HG03064 (cell line): ENCODE results near the gene CUL1.

Source experiments
- ATAC-seq: cut with Tn5 transposase; IDR thresholded peaks from one replicate; pipeline ENCODE4 v1.9.1; 2021; ENCODE audit warnings: low read depth; ENCODE audit not compliant: unreplicated experiment

The CUL1 gene

GRCh38 chr7:148715027-148715426, 16.3 kb downstream of the CUL1 start:
- no peak for ATAC-seq

DNA sequence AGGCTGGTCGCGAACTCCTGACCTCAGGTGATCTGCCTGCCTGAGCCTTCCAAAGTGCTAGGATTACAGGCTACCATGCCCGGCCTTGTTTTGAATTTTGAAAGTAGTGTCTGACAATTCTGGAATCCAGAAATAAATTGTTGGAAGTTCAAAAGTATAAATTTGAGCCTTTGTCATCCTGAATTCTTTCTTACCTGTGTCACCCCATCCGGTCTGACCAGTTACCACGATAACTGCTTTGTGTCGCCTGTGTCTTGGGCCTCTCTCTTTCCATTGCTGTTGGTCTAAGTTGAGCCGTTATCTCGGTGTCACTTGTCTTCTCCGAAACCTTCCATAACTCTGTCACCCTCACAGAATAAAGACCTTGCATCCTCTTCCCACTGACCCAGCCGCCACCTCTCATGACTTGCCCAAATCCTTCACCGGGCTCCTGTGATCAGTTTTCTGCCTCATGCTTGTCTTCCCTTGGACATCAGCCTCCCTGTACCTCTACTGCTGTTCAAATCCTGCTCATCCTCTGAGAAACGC, 18.6 kb downstream of the CUL1 start:
- no peak for ATAC-seq

- ATAC-seq = no peak
Observed at GRCh38 chr7:148718431-148718830, 19.7 kb downstream of the CUL1 start.

- no peak for ATAC-seq
Observed at GRCh38 chr7:148719753-148720152, 21.1 kb downstream of the CUL1 start.

DNA sequence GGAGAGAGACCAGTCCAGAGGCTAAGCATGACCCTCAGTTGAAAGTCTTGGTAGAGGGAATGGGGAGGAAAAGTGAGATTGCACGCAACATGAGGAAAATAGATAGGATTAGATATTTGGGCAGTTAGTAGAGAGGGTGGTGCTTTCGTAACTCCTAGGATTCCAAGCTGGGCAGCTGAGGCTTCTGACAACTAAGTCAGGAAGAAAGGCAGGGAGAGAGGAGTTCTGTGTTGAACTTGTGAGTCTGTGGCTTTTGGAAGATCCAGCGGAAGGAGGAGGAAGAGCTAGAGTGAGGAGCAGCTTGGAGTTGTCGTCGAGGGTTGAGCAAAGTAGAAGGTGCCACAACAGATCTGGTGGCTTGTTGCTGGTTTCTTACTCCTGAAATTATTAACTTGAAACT, 21.8 kb downstream of the CUL1 start:
- ATAC-seq = no peak

DNA sequence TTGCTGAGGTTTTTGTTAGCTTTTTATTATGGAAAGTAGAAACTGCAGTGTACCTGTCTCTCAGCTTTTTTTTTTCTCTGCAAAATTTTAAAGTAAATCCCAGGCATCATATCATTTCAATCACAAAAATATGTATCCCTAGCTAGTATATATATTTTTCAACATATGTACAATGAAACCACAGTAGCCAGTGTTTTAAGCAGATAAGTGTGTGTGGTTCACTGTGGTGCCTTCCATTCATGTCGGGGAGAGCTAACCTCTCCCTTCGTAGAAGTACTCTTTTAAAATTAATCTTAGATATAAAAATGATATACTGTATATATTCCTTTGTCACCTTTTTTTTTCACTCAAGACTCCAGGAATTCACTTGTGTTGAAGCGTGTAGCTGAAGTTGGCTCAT, 22.7 kb downstream of the CUL1 start:
- ATAC-seq = no peak

DNA sequence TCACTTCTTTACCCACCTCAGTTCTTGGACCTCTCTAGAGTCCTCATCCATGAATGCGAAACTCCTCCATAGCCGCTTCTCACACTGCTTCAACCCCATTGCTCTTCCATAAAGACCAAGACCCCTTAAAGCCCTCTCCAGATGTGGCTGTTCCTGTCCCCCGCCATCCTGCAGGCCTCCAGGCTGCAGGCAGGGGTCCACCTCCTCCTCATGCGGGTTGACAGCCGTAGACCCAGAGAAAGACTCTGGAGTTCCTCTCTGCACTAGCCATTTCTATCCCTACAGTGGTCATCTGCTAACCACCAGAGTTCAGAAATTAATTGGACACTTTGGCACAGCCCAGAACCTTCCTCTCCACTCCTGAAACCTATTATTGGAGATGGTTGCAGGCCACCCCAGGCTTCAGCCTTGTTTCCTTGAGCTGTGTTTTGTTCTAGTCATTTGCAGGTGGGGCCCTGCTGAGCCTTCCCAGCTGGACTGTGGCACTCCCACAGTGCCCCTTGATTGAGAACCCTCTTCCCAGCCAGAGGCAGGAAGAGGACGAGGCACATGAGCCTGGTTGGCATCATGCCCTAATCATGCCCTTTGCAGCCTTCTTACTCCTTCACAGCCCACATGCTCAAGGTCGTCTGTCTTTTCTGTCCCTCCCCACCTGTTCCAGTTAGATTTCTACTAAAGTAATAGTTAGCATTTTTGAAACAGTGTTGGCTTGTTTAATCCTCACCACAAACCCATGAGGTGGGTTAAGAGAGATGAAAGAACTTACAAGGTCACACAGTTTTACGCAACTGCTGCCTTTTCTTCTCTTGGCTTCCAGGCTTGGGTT, 23.9 kb downstream of the CUL1 start:
- no peak for ATAC-seq

- no peak for ATAC-seq
Observed at GRCh38 chr7:148723166-148723559, 24.5 kb downstream of the CUL1 start.

DNA sequence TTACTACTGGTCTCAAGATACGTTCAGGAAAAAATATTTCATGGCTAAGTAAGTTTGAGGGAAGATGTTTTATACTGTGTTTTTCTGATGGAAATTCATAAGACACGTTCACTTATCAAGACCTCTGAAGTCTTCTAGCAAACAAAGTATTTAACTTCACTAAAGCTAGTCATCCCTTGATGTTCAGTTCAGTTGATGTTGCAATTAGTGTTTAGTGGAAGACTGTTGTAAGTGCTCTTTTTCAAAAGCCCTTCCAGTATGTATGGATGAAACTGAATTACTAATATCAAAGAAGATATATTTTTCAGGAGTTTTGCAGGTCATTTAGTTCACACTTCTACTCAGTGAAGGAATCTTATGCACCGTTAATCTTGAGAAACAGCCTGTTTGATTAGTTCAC, 25.1 kb downstream of the CUL1 start:
- ATAC-seq = no peak

- no peak for ATAC-seq
Observed at GRCh38 chr7:148726385-148726784, 27.7 kb downstream of the CUL1 start.

- no peak for ATAC-seq
Observed at GRCh38 chr7:148727501-148728278, 29.0 kb downstream of the CUL1 start.

GRCh38 chr7:148729984-148730733, 31.5 kb downstream of the CUL1 start:
- no peak for ATAC-seq

DNA sequence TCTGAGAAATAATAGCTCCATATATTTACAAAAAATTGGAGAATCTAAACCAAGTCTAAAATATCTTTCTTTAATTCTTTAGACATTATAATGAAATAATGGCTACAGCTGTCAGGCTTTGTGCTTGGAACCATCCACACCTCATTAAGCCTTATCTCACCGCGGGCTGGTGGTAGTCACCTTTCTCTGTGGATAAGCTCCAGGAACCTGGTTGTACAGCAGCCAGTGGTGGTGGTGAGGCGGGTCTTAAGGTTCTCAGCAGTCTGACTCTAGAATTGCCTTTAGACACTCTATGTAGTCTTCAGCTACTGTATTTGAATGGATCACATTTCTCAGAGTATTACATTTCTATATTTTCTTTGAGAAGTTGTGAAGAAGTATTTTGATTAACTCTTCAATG, 34.2 kb downstream of the CUL1 start:
- no peak for ATAC-seq

- ATAC-seq = no peak
Observed at GRCh38 chr7:148733496-148733895, 34.8 kb downstream of the CUL1 start.

DNA sequence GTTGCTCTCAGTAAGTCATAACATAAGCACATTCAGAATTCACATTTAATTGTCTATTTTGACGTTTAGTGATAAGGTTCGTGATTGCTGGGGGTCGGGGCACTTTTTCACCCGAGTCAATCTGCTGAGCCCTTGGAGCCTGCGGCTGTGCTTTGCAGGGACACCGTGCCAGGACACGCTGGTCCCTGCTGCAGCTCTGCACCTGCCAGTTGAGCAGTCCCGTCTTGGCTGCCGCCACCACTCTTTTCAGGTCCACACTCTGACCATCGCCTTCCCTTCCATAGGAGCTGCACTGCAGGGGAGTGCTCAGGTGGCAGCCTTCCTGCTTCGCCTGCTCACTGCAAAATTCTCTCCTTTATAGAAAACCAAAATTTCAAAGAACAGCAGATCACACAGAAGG, 36.4 kb downstream of the CUL1 start:
- no peak for ATAC-seq

DNA sequence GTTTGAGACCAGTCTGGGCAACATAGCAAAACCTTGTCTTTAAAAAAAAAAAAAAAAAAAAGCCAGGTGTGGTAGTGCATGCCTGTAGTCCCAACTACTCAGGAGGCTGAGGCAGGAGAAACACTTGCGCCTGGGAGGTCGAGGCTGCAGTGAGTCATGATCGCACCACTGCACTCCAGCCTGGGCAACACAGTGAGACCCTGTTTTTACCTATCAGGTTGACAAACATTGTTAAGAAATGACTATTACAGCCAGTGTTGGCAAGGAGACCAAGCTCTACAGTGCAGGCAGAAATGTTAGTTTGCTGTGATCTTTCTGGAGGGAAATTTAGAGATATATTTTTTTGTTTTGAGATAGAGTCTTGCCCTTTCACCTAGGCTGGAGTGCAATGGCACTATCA, 37.3 kb downstream of the CUL1 start:
- ATAC-seq = no peak

DNA sequence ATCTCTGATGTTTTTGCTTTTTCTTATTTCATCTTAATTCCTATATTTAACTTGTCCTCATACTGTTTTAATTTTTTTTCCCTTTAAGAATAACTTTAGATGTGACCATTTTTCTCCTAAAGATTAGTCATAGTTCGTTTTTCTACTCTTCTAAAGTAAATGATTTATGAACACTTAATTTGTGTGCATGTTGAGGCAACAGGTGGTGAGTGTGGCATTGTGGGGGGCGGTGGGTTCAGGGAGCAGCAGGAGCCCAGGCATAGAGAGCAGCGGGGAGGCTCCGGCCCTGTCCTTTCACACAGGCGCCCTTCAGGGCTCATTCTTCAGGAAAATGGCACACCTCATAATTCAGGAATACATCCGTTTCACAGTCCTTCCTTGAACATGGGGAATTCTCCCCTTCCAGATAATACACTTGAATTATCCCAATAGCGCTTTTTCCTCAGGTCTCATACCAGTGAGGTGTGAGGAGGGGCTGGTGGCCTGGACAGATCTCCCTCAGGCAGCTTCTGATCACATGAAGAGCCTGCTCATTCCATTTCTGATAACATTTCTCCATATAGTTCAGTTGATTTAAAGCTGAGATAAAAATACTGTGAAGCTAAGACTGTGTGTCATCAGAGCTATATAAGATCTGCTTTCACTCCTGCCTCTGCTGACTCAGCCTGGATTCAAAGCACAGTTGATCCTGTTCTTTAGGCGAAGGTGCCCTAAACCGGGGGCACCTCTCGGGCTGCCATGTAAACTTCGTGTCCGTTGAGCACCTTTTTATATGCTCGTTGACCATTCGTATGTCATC, 40.2 kb downstream of the CUL1 start:
- no peak for ATAC-seq

- ATAC-seq = no peak
Observed at GRCh38 chr7:148746135-148746534, 47.4 kb downstream of the CUL1 start.

GRCh38 chr7:148747274-148747673, 48.6 kb downstream of the CUL1 start:
- ATAC-seq = no peak
